Stimulated activated naive CD8-positive, alpha-beta T cell treated with anti-CD3 and anti-CD28 coated beads, Interleukin-15, amount 100 ng/mL, for 72 hours (primary cell): Measurements from ENCODE around the gene ABHD4.
"Not testable (repeated sequence)": the region's sequence is repeated elsewhere in the genome, so short reads cannot be mapped to it uniquely, and the experiment has no call there.

Experiments
- ATAC-seq: fragments of 150-1000 bp; cut with Tn5 transposase; 2 replicates; pipeline ENCODE4 v1.10.0; 2021; ENCODE audit warnings: mild to moderate bottlenecking, moderate library complexity
- DNase-seq, 2 donors: peaks; one replicate each; pipeline ENCODE4 v3.0.0; 2021 to 2022
- H3K27ac Mint-ChIP-seq, 2 donors: one replicate each; pipeline ENCODE4 v1.8.0; 2022; ENCODE audit warnings: mild to moderate bottlenecking in 2 of 2, mixed read lengths in 2 of 2, moderate library complexity in 2 of 2
- H3K27me3 Mint-ChIP-seq: one replicate; pipeline ENCODE4 v1.8.0; 2022; ENCODE audit warnings: mixed read lengths
- H3K4me1 Mint-ChIP-seq: one replicate; pipeline ENCODE4 v1.8.0; 2022; ENCODE audit warnings: mild to moderate bottlenecking, mixed read lengths
- H3K4me3 Mint-ChIP-seq, 2 donors: one replicate each; pipeline ENCODE4 v1.8.0; 2022; ENCODE audit warnings: mild to moderate bottlenecking in 2 of 2, mixed read lengths in 2 of 2, moderate library complexity in 1 of 2
- H3K9me3 Mint-ChIP-seq, 2 donors: one replicate each; pipeline ENCODE4 v1.8.0; 2022; ENCODE audit warnings: mixed read lengths in 2 of 2

ABHD4 gene

GRCh38 chr14:22557846-22558220 lies 40.3 kb upstream of the ABHD4 start:
- ATAC-seq (no peak), DNase-seq (no peak)
- H3K27ac Mint-ChIP-seq, result peak overlapping the region; percentile 92 to 100
- peak overlapping the region; percentile 92 to 94 for H3K4me3 Mint-ChIP-seq
- H3K4me1 Mint-ChIP-seq, result peaks cover 98% of the 10 kb centered on the region
- no peaks in the 10 kb centered on the region for H3K9me3 Mint-ChIP-seq
- H3K27me3 Mint-ChIP-seq, result no peaks in the 10 kb centered on the region

DNA sequence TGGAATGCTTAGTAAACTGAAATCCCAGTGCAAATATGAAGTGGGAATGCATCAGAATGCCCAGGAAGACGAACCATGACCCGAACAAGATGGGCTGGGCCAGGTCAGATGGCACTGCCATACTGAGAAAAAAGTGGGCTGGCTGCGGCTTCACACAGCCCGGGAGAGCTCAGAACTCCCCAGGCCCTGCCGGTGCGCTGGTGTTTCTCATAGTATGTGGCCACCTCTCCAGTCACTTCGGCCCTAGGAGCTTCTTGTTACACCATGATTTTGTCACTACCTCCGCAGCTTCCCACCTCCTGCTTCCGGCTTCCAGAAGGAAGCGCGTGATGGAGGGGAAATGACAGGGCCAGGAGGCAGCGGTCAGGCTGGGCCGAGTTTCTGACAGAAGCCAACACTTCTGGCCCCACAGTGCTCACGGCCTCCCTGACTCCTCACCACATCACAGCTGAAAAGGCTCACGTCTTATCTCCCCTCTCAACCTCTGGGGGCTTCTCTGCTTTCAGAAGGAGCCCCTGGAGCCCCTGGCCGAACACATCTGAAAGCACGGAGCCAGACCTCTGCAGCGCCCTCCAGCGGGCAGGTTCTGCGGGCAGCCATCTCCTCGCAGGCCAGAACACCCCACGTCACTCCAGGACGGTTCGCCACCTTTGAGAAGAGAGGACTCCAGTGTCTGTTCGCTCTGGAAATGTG lies 39.7 kb upstream of the ABHD4 start:
- Mint-ChIP-seq H3K27me3 (no peaks in the 10 kb centered on the region), H3K4me1 (peaks cover 98% of the 10 kb centered on the region), H3K9me3 (no peaks in the 10 kb centered on the region), H3K27ac (peak overlapping the region; percentile 92 to 100), H3K4me3 (peak overlapping the region; percentile 92 to 94)
- ATAC-seq (peak; percentile 17), DNase-seq (peak; percentile 74 to 85)

GRCh38 chr14:22559041-22559440 lies 39.1 kb upstream of the ABHD4 start:
- no peaks in the 10 kb centered on the region for H3K9me3 Mint-ChIP-seq

DNA sequence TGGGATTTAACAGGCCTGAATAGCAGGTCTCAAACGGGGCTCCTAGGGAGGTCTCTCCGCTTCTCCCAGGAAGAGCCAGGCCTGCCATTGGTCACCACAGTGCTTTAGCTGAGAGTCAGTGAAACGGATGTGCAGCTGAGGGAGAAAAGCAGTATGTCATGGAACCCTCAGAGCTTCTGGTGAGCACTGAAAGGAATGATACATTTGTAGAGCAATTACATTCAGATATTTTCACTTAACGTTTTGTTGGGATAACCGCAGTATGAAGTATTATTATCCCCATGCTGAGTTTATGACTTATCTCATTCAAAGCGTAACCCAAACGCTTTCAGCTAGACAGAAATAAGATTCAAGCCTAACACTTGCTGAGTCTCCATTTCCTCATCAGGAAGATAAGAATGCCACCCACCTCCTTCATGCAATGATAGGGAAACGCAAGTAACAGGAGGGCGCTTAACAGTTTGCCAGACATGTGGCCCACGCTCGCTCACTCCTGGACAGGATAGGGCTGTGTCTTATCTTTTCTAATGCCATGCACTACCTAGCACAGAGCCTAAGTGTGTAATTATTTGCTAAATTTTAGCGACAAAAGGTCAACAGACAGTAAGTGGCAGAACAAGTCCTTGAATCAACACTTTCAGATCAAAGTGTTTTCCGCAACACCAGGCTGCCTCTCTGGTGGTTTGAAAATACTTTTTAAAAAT lies 37.3 kb upstream of the ABHD4 start:
- Mint-ChIP-seq H3K9me3 (no peaks in the 10 kb centered on the region), H3K27ac (peak overlapping the region; percentile 90 to 98), H3K4me3 (peak overlapping the region; percentile 77 to 78), H3K4me1 (peaks cover 98% of the 10 kb centered on the region), H3K27me3 (no peaks in the 10 kb centered on the region)
- no peak for DNase-seq
- no peak for ATAC-seq

More at GRCh38 chr14:22559041-22559440, 39.1 kb upstream of the ABHD4 start:
- Mint-ChIP-seq H3K27me3 (no peaks in the 10 kb centered on the region), H3K27ac (peak overlapping the region; percentile 92 to 100), H3K4me3 (peak overlapping the region; percentile 92 to 94), H3K4me1 (peaks cover 98% of the 10 kb centered on the region)
- DNase-seq (no peak), ATAC-seq (no peak)

- H3K9me3 Mint-ChIP-seq, result no peaks in the 10 kb centered on the region
- H3K27ac Mint-ChIP-seq, result peak overlapping the region; percentile 90 to 98
- peaks cover 98% of the 10 kb centered on the region for H3K4me1 Mint-ChIP-seq
- DNase-seq (no peak), ATAC-seq (no peak)
- H3K4me3 Mint-ChIP-seq, result peak overlapping the region; percentile 77 to 78
- H3K27me3 Mint-ChIP-seq, result no peaks in the 10 kb centered on the region
Observed at GRCh38 chr14:22561366-22561660, 36.8 kb upstream of the ABHD4 start.

DNA sequence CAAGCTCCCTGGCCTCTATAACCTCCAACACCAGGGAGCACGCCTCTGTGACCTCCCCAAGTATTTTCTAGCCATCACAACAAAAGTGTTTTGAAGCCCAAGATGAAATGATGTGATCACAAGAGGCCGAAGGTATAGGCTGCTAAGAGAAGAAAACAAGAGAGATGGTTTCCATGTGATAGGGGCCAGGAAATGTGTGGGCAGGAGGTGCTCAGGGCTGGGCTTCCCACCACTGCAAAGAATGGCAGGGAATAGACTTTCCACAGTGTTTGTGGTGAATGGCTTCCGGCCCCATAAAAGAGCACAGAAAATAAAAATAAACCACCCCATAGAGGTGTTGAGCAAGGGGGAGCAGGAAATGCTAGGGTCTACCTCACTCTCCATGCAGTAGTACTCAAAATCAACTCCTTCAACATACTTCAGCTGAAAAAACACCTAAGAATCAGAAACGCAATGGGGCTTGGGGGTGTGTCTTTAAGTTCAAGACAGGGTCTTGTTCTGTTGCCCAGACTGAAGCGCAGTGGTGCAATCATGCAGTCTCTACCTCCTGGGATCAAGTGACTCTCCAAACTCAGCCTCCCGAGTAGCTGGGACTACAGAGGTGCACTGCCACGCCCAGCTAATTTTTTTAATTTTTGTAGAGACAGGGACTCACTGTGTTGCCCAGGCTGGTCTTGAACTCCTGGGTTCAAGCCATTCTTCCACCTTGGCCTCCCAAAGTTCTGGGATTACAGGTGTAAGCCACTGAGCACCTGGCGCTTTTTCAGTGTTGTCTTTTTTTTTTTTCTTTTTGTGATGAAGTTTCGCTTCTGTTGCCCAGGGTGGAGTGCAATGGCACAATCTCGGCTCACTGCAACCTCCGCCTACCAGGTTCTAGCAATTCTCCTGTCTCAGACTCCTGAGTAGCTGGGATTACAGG lies 36.2 kb upstream of the ABHD4 start:
- ATAC-seq (peak; percentile 64), DNase-seq (peak; percentile 71 to 81)
- Mint-ChIP-seq H3K9me3 (no peaks in the 10 kb centered on the region), H3K27ac (peak overlapping the region; percentile 90 to 98), H3K4me3 (peak overlapping the region; percentile 77 to 78), H3K4me1 (peaks cover 99% of the 10 kb centered on the region), H3K27me3 (no peaks in the 10 kb centered on the region)

DNA sequence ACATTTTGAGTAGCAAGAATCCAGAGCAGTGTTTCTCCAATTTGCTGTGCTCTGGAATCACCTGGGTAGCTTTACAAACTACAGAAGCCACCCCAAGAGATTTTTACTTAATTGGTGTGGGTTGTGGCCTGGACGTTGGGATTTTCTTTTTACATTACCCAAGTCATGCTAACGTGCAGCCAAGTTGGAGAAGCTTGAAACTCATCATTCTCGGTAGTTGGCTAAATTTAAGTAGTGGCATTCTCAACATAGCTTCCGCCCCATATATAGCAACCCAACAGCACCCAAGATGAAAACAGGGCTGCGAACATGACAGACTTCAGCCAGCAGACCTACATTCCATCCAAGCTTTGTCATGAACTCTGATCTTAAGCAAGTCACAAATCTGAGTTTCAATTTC lies 34.1 kb upstream of the ABHD4 start:
- Mint-ChIP-seq H3K27ac (peak overlapping the region; percentile 97 to 98), H3K9me3 (no peaks in the 10 kb centered on the region), H3K27me3 (no peaks in the 10 kb centered on the region), H3K4me3 (peak overlapping the region; percentile 56 to 77), H3K4me1 (peaks cover 99% of the 10 kb centered on the region)
- ATAC-seq (no peak), DNase-seq (no peak)

DNA sequence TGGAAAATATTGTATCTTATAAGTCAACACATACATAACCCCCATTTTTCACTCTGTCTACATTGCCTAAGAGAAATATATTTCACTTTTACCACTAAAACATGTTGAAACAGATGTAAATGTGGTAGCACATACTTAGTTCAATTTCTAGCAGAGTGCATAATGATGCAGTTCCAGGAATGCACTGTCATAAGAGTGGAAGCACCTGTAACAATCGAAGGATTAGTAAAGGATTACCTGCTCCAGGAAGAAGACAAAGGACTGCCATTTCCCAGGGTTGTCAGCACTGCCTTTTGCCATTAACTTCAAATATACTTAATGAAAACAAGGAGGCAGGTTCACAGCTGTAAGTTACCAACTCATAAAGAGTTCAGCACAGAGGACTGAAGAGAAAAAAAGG lies 33.6 kb upstream of the ABHD4 start:
- Mint-ChIP-seq H3K27me3 (no peaks in the 10 kb centered on the region), H3K4me1 (peaks cover 99% of the 10 kb centered on the region), H3K4me3 (peak overlapping the region; percentile 56 to 77), H3K27ac (peak overlapping the region; percentile 77 to 97), H3K9me3 (no peaks in the 10 kb centered on the region)
- DNase-seq, result no peak
- ATAC-seq, result no peak

DNA sequence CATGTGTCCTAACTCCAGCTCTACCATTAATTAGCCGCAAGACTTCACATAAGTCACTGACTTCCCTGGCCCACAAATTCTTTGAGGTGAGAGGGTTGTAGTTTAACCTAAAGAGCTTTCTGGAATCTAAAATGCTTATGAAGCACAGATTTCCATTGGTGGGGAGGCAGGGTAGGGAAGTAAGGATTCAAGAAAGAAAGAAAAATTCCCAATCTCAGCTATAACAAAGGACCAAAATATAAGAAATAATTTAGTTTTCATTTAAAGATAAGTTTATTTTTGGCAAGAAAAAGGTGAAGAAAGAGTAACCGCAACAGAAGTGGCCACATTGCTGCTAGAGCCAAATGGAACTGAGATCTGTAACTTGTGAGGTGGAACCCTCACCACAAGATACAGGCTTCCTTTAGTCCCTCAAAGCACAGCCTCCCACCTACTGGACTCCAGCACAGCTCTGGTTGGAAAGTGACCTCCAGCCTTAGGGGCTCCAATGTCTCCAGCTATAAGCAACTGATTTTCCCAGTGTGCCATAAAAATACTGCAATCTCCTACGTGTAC lies 32.6 kb upstream of the ABHD4 start:
- ATAC-seq, result no peak
- H3K4me1 Mint-ChIP-seq, result peaks cover 91% of the 10 kb centered on the region
- H3K9me3 Mint-ChIP-seq, result no peaks in the 10 kb centered on the region
- H3K27ac Mint-ChIP-seq, result peak overlapping the region; percentile 61 to 97
- H3K4me3 Mint-ChIP-seq, result peak overlapping the region; percentile 56 to 77
- no peak for DNase-seq
- no peaks in the 10 kb centered on the region for H3K27me3 Mint-ChIP-seq

DNA sequence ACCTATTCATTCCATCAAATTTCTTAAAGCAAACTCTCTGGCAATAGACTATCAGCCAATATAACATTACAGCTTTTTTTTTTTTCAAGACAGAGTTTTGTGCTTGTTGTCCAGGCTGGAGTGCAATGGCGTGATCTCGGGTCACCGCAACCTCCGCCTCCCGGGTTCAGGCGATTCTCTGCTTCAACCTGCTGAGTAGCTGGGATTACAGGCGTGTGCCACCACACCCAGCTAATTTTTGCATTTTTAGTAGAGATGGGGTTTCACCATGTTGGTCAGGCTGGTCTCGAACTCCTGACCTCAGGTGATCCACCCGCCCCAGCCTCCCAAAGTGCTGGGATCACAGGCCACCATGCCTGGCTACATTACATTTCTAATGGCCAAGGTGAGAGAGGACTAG lies 31.8 kb upstream of the ABHD4 start:
- Mint-ChIP-seq H3K4me3 (peak overlapping the region; percentile 56 to 77), H3K27ac (peak overlapping the region; percentile 61 to 92), H3K4me1 (peaks cover 90% of the 10 kb centered on the region)
- H3K27me3 Mint-ChIP-seq, H3K9me3 Mint-ChIP-seq, ATAC-seq, DNase-seq: not testable (repeated sequence)

DNA sequence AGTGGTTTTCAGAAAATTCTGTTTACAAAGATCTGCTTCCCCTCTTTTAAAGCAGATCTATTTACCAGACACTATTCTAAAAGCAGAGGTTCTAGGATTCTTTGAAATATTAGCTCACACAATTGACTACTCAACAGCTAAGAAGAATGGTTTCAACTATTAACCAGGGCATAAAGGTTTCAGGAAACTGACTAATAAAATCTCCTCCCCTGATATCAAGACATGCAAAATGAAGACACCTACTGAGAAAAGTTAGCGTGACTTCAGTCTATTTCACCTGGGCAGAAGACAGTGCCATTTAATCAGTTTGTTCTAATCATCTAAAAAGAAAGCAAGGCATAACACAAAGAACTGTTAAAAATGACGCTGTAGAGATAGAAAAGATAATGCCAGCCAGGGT lies 31.3 kb upstream of the ABHD4 start:
- Mint-ChIP-seq H3K27me3 (no peaks in the 10 kb centered on the region), H3K9me3 (no peaks in the 10 kb centered on the region), H3K4me3 (peak overlapping the region; percentile 65 to 83), H3K4me1 (peaks cover 84% of the 10 kb centered on the region), H3K27ac (peak overlapping the region; percentile 61 to 90)
- no peak for DNase-seq
- peak; percentile 16 for ATAC-seq

DNA sequence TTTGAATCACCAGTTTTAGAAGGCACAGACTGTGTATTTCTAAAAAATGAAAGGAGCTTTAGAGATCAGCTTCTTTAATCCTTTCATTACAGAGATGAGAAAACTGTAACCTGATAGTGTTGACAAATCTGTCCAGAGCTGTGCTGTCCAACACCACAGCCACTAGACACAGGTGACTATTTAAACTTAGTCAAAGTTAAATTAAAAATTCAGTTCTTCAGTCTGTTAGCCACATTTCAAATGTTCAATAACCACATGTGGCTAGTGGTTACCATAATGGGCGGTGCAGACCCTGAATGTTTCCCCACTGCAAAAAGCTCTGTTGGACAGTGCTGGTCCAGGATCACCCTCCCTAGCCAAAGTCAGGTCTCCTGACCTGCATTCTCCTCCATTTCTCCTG lies 30.7 kb upstream of the ABHD4 start:
- H3K27ac Mint-ChIP-seq, result peak overlapping the region; percentile 85 to 90
- DNase-seq (peak in 1 of 2 donors; percentile 20), ATAC-seq (no peak)
- H3K27me3 Mint-ChIP-seq, result no peaks in the 10 kb centered on the region
- H3K4me3 Mint-ChIP-seq, result peak overlapping the region; percentile 70 to 83
- no peaks in the 10 kb centered on the region for H3K9me3 Mint-ChIP-seq
- H3K4me1 Mint-ChIP-seq, result peaks cover 80% of the 10 kb centered on the region

- DNase-seq, result no peak
- H3K27ac Mint-ChIP-seq, result peak overlapping the region; percentile 93 to 95
Observed at GRCh38 chr14:22569106-22569736, 28.9 kb upstream of the ABHD4 start.

GRCh38 chr14:22569737-22570131 lies 28.4 kb upstream of the ABHD4 start:
- DNase-seq (peak in 1 of 2 donors; percentile 17), ATAC-seq (no peak)
- Mint-ChIP-seq H3K4me3 (peak overlapping the region; percentile 86 to 92), H3K9me3 (no peaks in the 10 kb centered on the region), H3K4me1 (peaks cover 76% of the 10 kb centered on the region), H3K27ac (peak overlapping the region; percentile 93 to 95), H3K27me3 (no peaks in the 10 kb centered on the region)

More at GRCh38 chr14:22569106-22569736, 28.9 kb upstream of the ABHD4 start:
- no peak for ATAC-seq
- H3K9me3 Mint-ChIP-seq, result no peaks in the 10 kb centered on the region
- H3K4me1 Mint-ChIP-seq, result peaks cover 76% of the 10 kb centered on the region
- H3K27me3 Mint-ChIP-seq, result no peaks in the 10 kb centered on the region
- H3K4me3 Mint-ChIP-seq, result peak overlapping the region; percentile 86 to 92
